ENCODE measurements around the gene RASL12.

DNA sequence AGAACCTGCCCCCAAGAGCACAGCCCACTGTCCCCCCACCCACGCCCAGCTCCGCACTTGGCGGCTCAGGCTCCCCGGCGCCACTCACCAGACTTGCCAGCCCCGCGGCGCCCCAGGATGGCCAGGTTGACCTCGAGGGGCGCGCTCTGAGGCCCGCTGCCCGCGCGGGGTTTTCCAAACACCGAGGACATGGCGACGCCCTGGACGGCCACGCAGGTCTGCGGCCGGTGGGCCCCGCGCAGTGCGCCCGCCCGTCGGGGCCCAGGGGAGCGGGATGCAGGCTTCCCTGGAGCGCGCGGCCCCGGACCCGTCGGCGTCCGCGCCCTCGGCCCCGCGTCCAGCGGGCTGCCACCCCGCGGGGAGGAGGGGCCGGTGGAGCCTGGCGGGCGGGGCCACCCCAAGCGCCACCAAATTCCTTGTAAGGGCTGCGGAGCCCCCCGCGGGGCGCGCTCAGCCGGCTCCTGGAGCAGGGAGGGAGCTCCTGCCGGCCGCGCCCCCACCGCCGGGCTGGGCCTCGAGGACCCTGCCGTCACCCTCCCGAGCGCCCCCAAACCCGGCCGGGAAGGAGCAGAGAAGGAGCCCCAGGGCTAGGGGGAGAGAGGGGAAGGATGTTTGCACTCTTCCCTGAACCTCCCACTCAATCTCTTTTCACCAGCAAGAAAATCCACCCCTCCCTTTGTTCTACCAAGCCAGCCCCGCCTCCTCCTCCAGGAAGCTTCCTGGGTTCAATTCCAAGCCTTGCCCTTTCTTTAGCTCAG lies at the start of gene RASL12:
- TF ChIP-seq POLR2A (IDR thresholded peaks at IDR 0.05): no peak
- TF ChIP-seq, protein P1, sequence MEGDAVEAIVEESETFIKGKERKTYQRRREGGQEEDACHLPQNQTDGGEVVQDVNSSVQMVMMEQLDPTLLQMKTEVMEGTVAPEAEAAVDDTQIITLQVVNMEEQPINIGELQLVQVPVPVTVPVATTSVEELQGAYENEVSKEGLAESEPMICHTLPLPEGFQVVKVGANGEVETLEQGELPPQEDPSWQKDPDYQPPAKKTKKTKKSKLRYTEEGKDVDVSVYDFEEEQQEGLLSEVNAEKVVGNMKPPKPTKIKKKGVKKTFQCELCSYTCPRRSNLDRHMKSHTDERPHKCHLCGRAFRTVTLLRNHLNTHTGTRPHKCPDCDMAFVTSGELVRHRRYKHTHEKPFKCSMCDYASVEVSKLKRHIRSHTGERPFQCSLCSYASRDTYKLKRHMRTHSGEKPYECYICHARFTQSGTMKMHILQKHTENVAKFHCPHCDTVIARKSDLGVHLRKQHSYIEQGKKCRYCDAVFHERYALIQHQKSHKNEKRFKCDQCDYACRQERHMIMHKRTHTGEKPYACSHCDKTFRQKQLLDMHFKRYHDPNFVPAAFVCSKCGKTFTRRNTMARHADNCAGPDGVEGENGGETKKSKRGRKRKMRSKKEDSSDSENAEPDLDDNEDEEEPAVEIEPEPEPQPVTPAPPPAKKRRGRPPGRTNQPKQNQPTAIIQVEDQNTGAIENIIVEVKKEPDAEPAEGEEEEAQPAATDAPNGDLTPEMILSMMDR (IDR thresholded peaks at IDR 0.05): no peak
